ENCODE data around the gene NAALADL2. TPM values are rescaled to one million over a fixed set of nuclear protein-coding genes. Genes with fewer than 3 reads are reported as not detected.

NAALADL2 gene
- total and polyA plus RNA-seq, 4 donors = 0.28 to 4.6 (median 3.1) TPM

DNA sequence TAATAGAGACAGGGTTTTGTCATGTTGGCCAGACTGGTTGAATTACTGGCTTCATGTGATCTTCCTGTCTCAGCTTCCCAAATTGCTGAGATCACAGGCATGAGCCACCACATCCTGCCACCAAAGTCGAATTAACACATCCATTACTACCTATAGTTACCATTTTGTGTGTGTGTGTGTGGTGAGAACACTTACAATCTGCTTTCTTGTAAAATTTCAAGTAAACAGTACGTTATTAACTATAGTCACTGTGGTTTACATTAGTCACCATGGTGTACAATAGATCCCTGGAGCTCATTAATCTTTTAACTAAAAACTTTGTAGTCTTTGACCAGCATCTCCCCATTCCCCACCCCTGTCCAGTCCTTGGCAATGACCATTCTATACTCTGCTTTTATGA is 270.0 kb downstream of the NAALADL2 start:
- no peak overlapping the region for H3K4me3 ChIP-seq (ENCODE audit: low read depth in 1 of 3, low read length in 3 of 3)
- H3K27ac ChIP-seq (ENCODE audit: low read depth in 1 of 2, low read length in 2 of 2) = no peak overlapping the region
- no peak for DNase-seq (ENCODE audit: low spot score)
- no peaks in the 10 kb centered on the region for H3K27me3 ChIP-seq (ENCODE audit: control insufficient read depth in 4 of 4, insufficient read depth in 4 of 4, low read length in 3 of 4)
- no peak overlapping the region for H3K9ac ChIP-seq (ENCODE audit: low read depth in 1 of 2, low read length in 2 of 2)
- TF ChIP-seq HNF4G (IDR thresholded peaks at IDR 0.05) (no peak), HNF4A (conservative IDR thresholded peaks at IDR 0.05) (no peak), SP1 (IDR thresholded peaks at IDR 0.05) (no peak), GABPA (IDR thresholded peaks at IDR 0.05 in 1 of 2, conservative IDR thresholded peaks at IDR 0.05 in 1 of 2) (no peak), YY1 (IDR thresholded peaks at IDR 0.05) (no peak), EGR1 (IDR thresholded peaks at IDR 0.05; ENCODE audit: low read depth in 2 of 2) (no peak), JUND (IDR thresholded peaks at IDR 0.05) (no peak), FOXA2 (IDR thresholded peaks at IDR 0.05) (no peak), NR2F2 (IDR thresholded peaks at IDR 0.05) (no peak)
- TF ChIP-seq, protein P1, sequence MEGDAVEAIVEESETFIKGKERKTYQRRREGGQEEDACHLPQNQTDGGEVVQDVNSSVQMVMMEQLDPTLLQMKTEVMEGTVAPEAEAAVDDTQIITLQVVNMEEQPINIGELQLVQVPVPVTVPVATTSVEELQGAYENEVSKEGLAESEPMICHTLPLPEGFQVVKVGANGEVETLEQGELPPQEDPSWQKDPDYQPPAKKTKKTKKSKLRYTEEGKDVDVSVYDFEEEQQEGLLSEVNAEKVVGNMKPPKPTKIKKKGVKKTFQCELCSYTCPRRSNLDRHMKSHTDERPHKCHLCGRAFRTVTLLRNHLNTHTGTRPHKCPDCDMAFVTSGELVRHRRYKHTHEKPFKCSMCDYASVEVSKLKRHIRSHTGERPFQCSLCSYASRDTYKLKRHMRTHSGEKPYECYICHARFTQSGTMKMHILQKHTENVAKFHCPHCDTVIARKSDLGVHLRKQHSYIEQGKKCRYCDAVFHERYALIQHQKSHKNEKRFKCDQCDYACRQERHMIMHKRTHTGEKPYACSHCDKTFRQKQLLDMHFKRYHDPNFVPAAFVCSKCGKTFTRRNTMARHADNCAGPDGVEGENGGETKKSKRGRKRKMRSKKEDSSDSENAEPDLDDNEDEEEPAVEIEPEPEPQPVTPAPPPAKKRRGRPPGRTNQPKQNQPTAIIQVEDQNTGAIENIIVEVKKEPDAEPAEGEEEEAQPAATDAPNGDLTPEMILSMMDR (IDR thresholded peaks at IDR 0.05; ENCODE audit: low read depth, low read length, missing input control) = no peak
- TF ChIP-seq, protein P2, sequence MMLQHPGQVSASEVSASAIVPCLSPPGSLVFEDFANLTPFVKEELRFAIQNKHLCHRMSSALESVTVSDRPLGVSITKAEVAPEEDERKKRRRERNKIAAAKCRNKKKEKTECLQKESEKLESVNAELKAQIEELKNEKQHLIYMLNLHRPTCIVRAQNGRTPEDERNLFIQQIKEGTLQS (IDR thresholded peaks at IDR 0.05) = no peak
- TF ChIP-seq, protein P3, sequence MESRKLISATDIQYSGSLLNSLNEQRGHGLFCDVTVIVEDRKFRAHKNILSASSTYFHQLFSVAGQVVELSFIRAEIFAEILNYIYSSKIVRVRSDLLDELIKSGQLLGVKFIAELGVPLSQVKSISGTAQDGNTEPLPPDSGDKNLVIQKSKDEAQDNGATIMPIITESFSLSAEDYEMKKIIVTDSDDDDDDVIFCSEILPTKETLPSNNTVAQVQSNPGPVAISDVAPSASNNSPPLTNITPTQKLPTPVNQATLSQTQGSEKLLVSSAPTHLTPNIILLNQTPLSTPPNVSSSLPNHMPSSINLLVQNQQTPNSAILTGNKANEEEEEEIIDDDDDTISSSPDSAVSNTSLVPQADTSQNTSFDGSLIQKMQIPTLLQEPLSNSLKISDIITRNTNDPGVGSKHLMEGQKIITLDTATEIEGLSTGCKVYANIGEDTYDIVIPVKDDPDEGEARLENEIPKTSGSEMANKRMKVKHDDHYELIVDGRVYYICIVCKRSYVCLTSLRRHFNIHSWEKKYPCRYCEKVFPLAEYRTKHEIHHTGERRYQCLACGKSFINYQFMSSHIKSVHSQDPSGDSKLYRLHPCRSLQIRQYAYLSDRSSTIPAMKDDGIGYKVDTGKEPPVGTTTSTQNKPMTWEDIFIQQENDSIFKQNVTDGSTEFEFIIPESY (IDR thresholded peaks at IDR 0.05) = no peak
- TF ChIP-seq, protein P4, sequence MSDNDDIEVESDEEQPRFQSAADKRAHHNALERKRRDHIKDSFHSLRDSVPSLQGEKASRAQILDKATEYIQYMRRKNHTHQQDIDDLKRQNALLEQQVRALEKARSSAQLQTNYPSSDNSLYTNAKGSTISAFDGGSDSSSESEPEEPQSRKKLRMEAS (IDR thresholded peaks at IDR 0.05) = no peak
- TF ChIP-seq, protein P5, sequence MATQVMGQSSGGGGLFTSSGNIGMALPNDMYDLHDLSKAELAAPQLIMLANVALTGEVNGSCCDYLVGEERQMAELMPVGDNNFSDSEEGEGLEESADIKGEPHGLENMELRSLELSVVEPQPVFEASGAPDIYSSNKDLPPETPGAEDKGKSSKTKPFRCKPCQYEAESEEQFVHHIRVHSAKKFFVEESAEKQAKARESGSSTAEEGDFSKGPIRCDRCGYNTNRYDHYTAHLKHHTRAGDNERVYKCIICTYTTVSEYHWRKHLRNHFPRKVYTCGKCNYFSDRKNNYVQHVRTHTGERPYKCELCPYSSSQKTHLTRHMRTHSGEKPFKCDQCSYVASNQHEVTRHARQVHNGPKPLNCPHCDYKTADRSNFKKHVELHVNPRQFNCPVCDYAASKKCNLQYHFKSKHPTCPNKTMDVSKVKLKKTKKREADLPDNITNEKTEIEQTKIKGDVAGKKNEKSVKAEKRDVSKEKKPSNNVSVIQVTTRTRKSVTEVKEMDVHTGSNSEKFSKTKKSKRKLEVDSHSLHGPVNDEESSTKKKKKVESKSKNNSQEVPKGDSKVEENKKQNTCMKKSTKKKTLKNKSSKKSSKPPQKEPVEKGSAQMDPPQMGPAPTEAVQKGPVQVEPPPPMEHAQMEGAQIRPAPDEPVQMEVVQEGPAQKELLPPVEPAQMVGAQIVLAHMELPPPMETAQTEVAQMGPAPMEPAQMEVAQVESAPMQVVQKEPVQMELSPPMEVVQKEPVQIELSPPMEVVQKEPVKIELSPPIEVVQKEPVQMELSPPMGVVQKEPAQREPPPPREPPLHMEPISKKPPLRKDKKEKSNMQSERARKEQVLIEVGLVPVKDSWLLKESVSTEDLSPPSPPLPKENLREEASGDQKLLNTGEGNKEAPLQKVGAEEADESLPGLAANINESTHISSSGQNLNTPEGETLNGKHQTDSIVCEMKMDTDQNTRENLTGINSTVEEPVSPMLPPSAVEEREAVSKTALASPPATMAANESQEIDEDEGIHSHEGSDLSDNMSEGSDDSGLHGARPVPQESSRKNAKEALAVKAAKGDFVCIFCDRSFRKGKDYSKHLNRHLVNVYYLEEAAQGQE (IDR thresholded peaks at IDR 0.05) = no peak
- no peaks in the 10 kb centered on the region for H3K36me3 ChIP-seq (ENCODE audit: control insufficient read depth in 4 of 4, insufficient read depth in 3 of 4, low read depth in 1 of 4, low read length in 3 of 4)
- no peaks in the 10 kb centered on the region for H3K4me1 ChIP-seq (ENCODE audit: control insufficient read depth in 4 of 4, insufficient read depth in 4 of 4, low read length in 3 of 4)
- 88% methylated on average over 2 of the region's 2 CpGs for WGBS
- peaks cover 0 to 3% (median 1%) of the 10 kb centered on the region in 4 donors for H3K9me3 ChIP-seq (ENCODE audit: control insufficient read depth in 4 of 4, low read length in 3 of 4)

DNA sequence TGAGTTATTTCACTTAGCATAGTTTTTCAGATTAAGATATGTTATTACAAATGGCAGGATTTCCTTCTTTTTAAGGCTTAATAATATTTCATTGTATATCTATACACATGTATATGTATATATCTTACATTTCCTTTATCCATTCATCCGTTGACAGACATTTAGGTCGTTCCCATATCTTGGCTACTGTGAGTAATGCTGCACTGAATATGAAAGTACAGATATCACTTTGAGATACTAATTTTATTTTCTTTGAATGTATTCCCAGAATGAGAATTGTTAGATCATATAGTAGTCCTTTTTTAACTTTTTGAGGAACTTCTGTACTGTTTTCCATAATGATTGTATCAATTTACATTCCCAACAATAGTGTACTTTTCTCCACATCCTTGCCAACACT is 270.4 kb downstream of the NAALADL2 start:
- H3K36me3 ChIP-seq (ENCODE audit: control insufficient read depth in 4 of 4, insufficient read depth in 3 of 4, low read depth in 1 of 4, low read length in 3 of 4) = no peaks in the 10 kb centered on the region
- H3K4me3 ChIP-seq (ENCODE audit: low read depth in 1 of 3, low read length in 3 of 3) = no peak overlapping the region
- WGBS = 91% methylated on average over 2 of the region's 2 CpGs
- no peaks in the 10 kb centered on the region for H3K4me1 ChIP-seq (ENCODE audit: control insufficient read depth in 4 of 4, insufficient read depth in 4 of 4, low read length in 3 of 4)
- DNase-seq (ENCODE audit: low spot score) = no peak
- H3K9ac ChIP-seq (ENCODE audit: low read depth in 1 of 2, low read length in 2 of 2) = no peak overlapping the region
- H3K27ac ChIP-seq (ENCODE audit: low read depth in 1 of 2, low read length in 2 of 2) = no peak overlapping the region
- no peaks in the 10 kb centered on the region for H3K9me3 ChIP-seq (ENCODE audit: control insufficient read depth in 4 of 4, low read length in 3 of 4)
- no peaks in the 10 kb centered on the region for H3K27me3 ChIP-seq (ENCODE audit: control insufficient read depth in 4 of 4, insufficient read depth in 4 of 4, low read length in 3 of 4)
- TF ChIP-seq, protein P1 (IDR thresholded peaks at IDR 0.05; ENCODE audit: low read depth, low read length, missing input control) = no peak
- TF ChIP-seq, protein P2 (IDR thresholded peaks at IDR 0.05) = no peak
- TF ChIP-seq GABPA (IDR thresholded peaks at IDR 0.05 in 1 of 2, conservative IDR thresholded peaks at IDR 0.05 in 1 of 2) (no peak), YY1 (IDR thresholded peaks at IDR 0.05) (no peak), EGR1 (IDR thresholded peaks at IDR 0.05; ENCODE audit: low read depth in 2 of 2) (no peak)
- TF ChIP-seq, protein P5 (IDR thresholded peaks at IDR 0.05) = no peak
- TF ChIP-seq, protein P3 (IDR thresholded peaks at IDR 0.05) = no peak

All from liver (tissue), 9 donors.